ENCODE results near the gene TMTC1. TPM values are rescaled to one million over a fixed set of nuclear protein-coding genes. Genes with fewer than 3 reads are reported as not detected.

The TMTC1 gene
- total and polyA plus RNA-seq, 2 donors (not counting 1 experiment from before 2014, with no cell fraction given), result not detected

GRCh38 chr12:29750131-29750927 is 33.4 kb downstream of the TMTC1 start:
- 100% methylated on average over 1 of the region's 1 CpG for WGBS (ENCODE audit: insufficient coverage)
- H3K9me3 Mint-ChIP-seq (ENCODE audit: insufficient read depth), result no peaks in the 10 kb centered on the region
- POLR2A ChIA-PET, result no interaction called here
- no peak overlapping the region for H3K9ac ChIP-seq (ENCODE audit: low read length)
- no peaks in the 10 kb centered on the region for H3K4me1 Mint-ChIP-seq
- H3K4me3 Mint-ChIP-seq, result no peak overlapping the region
- no peak for TF ChIP-seq EZH2 (IDR thresholded peaks at IDR 0.05; ENCODE audit: borderline replicate concordance, insufficient read depth, low read depth, low read length, poor library complexity, severe bottlenecking)
- no peak for TF ChIP-seq CTCF (IDR thresholded peaks at IDR 0.05)
- H2AFZ ChIP-seq (ENCODE audit: insufficient read depth, low read depth, low read length, poor library complexity, severe bottlenecking), result no peak overlapping the region
- CTCF ChIA-PET, result no interaction called here
- intact Hi-C loops (cut with micrococcal nuclease), result no loop called here
- DNase-seq, result no peak
- no peak for ATAC-seq (ENCODE audit: low read depth)
- H3K79me2 ChIP-seq (ENCODE audit: control insufficient read depth, insufficient read depth, low read length), result no peaks in the 10 kb centered on the region
- H3K36me3 ChIP-seq (replicated peaks in 1 of 2; ENCODE audit: control extremely low read depth in 1 of 2, control insufficient read depth in 1 of 2, extremely low read depth in 1 of 2, insufficient read depth in 2 of 2, low read length in 1 of 2), result no peaks in the 10 kb centered on the region
- H3K27me3 ChIP-seq (replicated peaks in 1 of 4; ENCODE audit: control extremely low read depth in 1 of 4, control insufficient read depth in 3 of 4, insufficient read depth in 4 of 4, low read length in 3 of 4), result no peaks in the 10 kb centered on the region
- no peaks in the 10 kb centered on the region for H4K20me1 ChIP-seq (ENCODE audit: control insufficient read depth, insufficient read depth, low read length, poor library complexity, severe bottlenecking)
- H3K4me2 ChIP-seq (replicated peaks; ENCODE audit: low read depth, low read length, poor library complexity, severe bottlenecking), result no peak overlapping the region
- no peaks in the 10 kb centered on the region for H3K4me1 ChIP-seq (ENCODE audit: control insufficient read depth in 2 of 2, insufficient read depth in 2 of 2, low read length in 2 of 2)
- no peak overlapping the region for H3K27ac ChIP-seq (ENCODE audit: low read length in 2 of 2)
- H3K27me3 Mint-ChIP-seq, result no peaks in the 10 kb centered on the region
- no peak overlapping the region for H3K27ac Mint-ChIP-seq
- H3K4me3 ChIP-seq (ENCODE audit: control extremely low read depth in 1 of 5, extremely low read depth in 1 of 5, insufficient read depth in 1 of 5, low read depth in 2 of 5, low read length in 4 of 5), result no peak overlapping the region
- H3K9me3 ChIP-seq (ENCODE audit: control extremely low read depth in 1 of 3, control insufficient read depth in 2 of 3, insufficient read depth in 1 of 3, low read length in 2 of 3), result peaks cover 0 to 7% (median 0%) of the 10 kb centered on the region in 3 donors

- intact Hi-C loops (cut with micrococcal nuclease), result no loop called here
- ATAC-seq (ENCODE audit: low read depth), result no peak
- Mint-ChIP-seq H3K4me3 (no peak overlapping the region), H3K4me1 (no peaks in the 10 kb centered on the region), H3K27ac (no peak overlapping the region), H3K27me3 (no peaks in the 10 kb centered on the region), H3K9me3 (ENCODE audit: insufficient read depth) (no peaks in the 10 kb centered on the region)
- H3K4me1 ChIP-seq (ENCODE audit: control insufficient read depth in 2 of 2, insufficient read depth in 2 of 2, low read length in 2 of 2), result no peaks in the 10 kb centered on the region
- ChIA-PET POLR2A (no interaction called here), CTCF (no interaction called here)
- no peak overlapping the region for H3K4me2 ChIP-seq (replicated peaks; ENCODE audit: low read depth, low read length, poor library complexity, severe bottlenecking)
- H4K20me1 ChIP-seq (ENCODE audit: control insufficient read depth, insufficient read depth, low read length, poor library complexity, severe bottlenecking), result no peaks in the 10 kb centered on the region
- H3K36me3 ChIP-seq (replicated peaks in 1 of 2; ENCODE audit: control extremely low read depth in 1 of 2, control insufficient read depth in 1 of 2, extremely low read depth in 1 of 2, insufficient read depth in 2 of 2, low read length in 1 of 2), result no peaks in the 10 kb centered on the region
- H3K4me3 ChIP-seq (ENCODE audit: control extremely low read depth in 1 of 5, extremely low read depth in 1 of 5, insufficient read depth in 1 of 5, low read depth in 2 of 5, low read length in 4 of 5), result no peak overlapping the region
- TF ChIP-seq CTCF (IDR thresholded peaks at IDR 0.05), result no peak
- no peak for TF ChIP-seq EZH2 (IDR thresholded peaks at IDR 0.05; ENCODE audit: borderline replicate concordance, insufficient read depth, low read depth, low read length, poor library complexity, severe bottlenecking)
- no peaks in the 10 kb centered on the region for H3K9me3 ChIP-seq (ENCODE audit: control extremely low read depth in 1 of 3, control insufficient read depth in 2 of 3, insufficient read depth in 1 of 3, low read length in 2 of 3)
- no peak overlapping the region for H2AFZ ChIP-seq (ENCODE audit: insufficient read depth, low read depth, low read length, poor library complexity, severe bottlenecking)
- DNase-seq, result no peak
- no peak overlapping the region for H3K9ac ChIP-seq (ENCODE audit: low read length)
- WGBS (ENCODE audit: insufficient coverage), result no CpG with 5 or more reads among the region's 1 CpG
- no peaks in the 10 kb centered on the region for H3K27me3 ChIP-seq (replicated peaks in 1 of 4; ENCODE audit: control extremely low read depth in 1 of 4, control insufficient read depth in 3 of 4, insufficient read depth in 4 of 4, low read length in 3 of 4)
- no peak overlapping the region for H3K27ac ChIP-seq (ENCODE audit: low read length in 2 of 2)
- H3K79me2 ChIP-seq (ENCODE audit: control insufficient read depth, insufficient read depth, low read length), result no peaks in the 10 kb centered on the region
Measured at GRCh38 chr12:29744365-29744764, 39.4 kb downstream of the TMTC1 start.

Data from B cell (primary cell).